GM10266 (cell line): ENCODE results near the gene GRIN2A.
A peak's percentile ranks its signal among the peaks of the same experiment; 100 is the strongest.

Source experiments
- DNase-seq: peaks from one replicate; pipeline ENCODE4 v3.0.0; 2012; ENCODE audit errors: extremely low spot score
- TF ChIP-seq, protein P1 (sequence below): IDR thresholded peaks from 2 replicates; pipeline ENCODE4 v1.5.1; 2012; ENCODE audit warnings: mild to moderate bottlenecking, low read depth; ENCODE audit not compliant: control insufficient read depth, insufficient read depth; ENCODE audit errors: missing control alignments

The GRIN2A gene

GRCh38 chr16:10182222-10183053, at the start of gene GRIN2A:
Gene GRIN2A, minus strand, starts transcription at chr16:10182428. Its CDS starts 2,017 bp downstream, at chr16:10180411.
- DNase-seq = peak; percentile 41
- TF ChIP-seq, protein P1, sequence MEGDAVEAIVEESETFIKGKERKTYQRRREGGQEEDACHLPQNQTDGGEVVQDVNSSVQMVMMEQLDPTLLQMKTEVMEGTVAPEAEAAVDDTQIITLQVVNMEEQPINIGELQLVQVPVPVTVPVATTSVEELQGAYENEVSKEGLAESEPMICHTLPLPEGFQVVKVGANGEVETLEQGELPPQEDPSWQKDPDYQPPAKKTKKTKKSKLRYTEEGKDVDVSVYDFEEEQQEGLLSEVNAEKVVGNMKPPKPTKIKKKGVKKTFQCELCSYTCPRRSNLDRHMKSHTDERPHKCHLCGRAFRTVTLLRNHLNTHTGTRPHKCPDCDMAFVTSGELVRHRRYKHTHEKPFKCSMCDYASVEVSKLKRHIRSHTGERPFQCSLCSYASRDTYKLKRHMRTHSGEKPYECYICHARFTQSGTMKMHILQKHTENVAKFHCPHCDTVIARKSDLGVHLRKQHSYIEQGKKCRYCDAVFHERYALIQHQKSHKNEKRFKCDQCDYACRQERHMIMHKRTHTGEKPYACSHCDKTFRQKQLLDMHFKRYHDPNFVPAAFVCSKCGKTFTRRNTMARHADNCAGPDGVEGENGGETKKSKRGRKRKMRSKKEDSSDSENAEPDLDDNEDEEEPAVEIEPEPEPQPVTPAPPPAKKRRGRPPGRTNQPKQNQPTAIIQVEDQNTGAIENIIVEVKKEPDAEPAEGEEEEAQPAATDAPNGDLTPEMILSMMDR = no peak

- TF ChIP-seq, protein P1 = no peak
- no peak for DNase-seq
These were observed 49.3 kb upstream of the GRIN2A start for GRCh38 chr16:10231563-10231962.

- TF ChIP-seq, protein P1 = no peak
- no peak for DNase-seq
These were observed 46.6 kb upstream of the GRIN2A start for GRCh38 chr16:10228779-10229178.

DNA sequence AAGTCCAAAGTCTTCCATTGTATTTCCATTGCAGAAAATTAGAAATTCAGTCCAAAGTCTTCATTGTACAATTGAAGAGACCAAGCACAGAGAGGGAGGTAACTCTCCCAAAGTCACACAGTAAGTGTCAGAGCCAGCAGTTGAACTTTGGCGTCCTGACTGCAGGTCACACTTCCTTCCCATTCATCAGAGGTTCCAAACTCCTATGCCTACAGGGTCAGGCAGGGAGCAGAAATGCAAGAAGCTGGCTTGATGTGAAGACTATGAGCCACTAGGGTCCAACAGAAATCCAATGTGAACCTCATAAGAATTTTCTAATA, 44.7 kb upstream of the GRIN2A start:
- DNase-seq = no peak
- TF ChIP-seq, protein P1 = no peak

- TF ChIP-seq, protein P1 = no peak
- no peak for DNase-seq
These were observed 44.1 kb upstream of the GRIN2A start for GRCh38 chr16:10226141-10226986.

DNA sequence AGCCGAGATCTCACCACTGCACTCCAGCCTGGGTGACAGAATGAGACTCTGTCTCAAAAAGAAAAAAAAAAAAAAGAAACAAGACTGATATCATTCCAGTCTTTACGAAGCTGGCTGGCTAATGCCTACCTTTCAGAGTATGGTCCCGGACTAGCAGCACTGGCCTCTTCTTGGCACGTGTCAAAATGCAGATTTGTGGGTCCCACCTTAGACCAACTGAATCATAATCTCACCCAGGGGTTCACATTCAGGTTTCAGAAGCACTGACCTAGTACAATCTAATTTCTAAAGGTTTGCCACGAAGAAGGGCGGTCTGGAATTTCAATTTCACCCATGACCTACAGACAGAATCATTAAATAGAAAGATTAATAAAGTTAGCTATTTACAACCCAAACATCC, 43.4 kb upstream of the GRIN2A start:
- TF ChIP-seq, protein P1 = no peak
- no peak for DNase-seq

GRCh38 chr16:10224850-10225249, 42.6 kb upstream of the GRIN2A start:
- TF ChIP-seq, protein P1 = no peak
- no peak for DNase-seq
